GM15510 (cell line): Measurements from ENCODE around the gene GLRX.

Experiments used
- POLR2A ChIP-seq: IDR thresholded peaks from 3 replicates; pipeline ENCODE4 v1.6.1; 2011; ENCODE audit warnings: borderline replicate concordance; ENCODE audit not compliant: insufficient read length; ENCODE audit errors: extremely low read depth

GLRX gene

GRCh38 chr5:95841914-95842812 is 19.6 kb upstream of the GLRX start:
- no peak for TF ChIP-seq POLR2A

- no peak for TF ChIP-seq POLR2A
Measured at GRCh38 chr5:95840956-95841705, 18.6 kb upstream of the GLRX start.

GRCh38 chr5:95839658-95840057 is 17.1 kb upstream of the GLRX start:
- no peak for TF ChIP-seq POLR2A

- no peak for TF ChIP-seq POLR2A
Measured at GRCh38 chr5:95838556-95838955, 16.0 kb upstream of the GLRX start.

- no peak for TF ChIP-seq POLR2A
Measured at GRCh38 chr5:95838001-95838520, 15.5 kb upstream of the GLRX start.

- TF ChIP-seq POLR2A = no peak
Measured at GRCh38 chr5:95837492-95837891, 15.0 kb upstream of the GLRX start.

- TF ChIP-seq POLR2A = no peak
Measured at GRCh38 chr5:95836544-95836943, 14.0 kb upstream of the GLRX start.

GRCh38 chr5:95835682-95836385 is 13.3 kb upstream of the GLRX start:
- no peak for TF ChIP-seq POLR2A

- no peak for TF ChIP-seq POLR2A
Measured at GRCh38 chr5:95832664-95833063, 10.1 kb upstream of the GLRX start.

- TF ChIP-seq POLR2A = no peak
Measured at GRCh38 chr5:95830226-95830625, 7.7 kb upstream of the GLRX start.

- no peak for TF ChIP-seq POLR2A
Measured at GRCh38 chr5:95827892-95828246, 5.3 kb upstream of the GLRX start.

GRCh38 chr5:95826949-95827891 is 4.7 kb upstream of the GLRX start:
- no peak for TF ChIP-seq POLR2A

- no peak for TF ChIP-seq POLR2A
Measured at GRCh38 chr5:95825495-95825894, 3.0 kb upstream of the GLRX start.

GRCh38 chr5:95824747-95825146 is 2.2 kb upstream of the GLRX start:
- TF ChIP-seq POLR2A = no peak

GRCh38 chr5:95823738-95824609 is 1.4 kb upstream of the GLRX start:
- peak; percentile 42 for TF ChIP-seq POLR2A
